DMS 273 (cell line): ENCODE data around the gene EXD1.
"Not testable (repeated sequence)": the region's sequence is repeated elsewhere in the genome, so short reads cannot be mapped to it uniquely, and the experiment has no call there.

Source experiments
- DNase-seq: peaks from one replicate; lab custom pipeline; 2025; ENCODE audit not compliant: unreplicated experiment; lab: John Stamatoyannopoulos, UW

The EXD1 gene

GRCh38 chr15:41150279-41150678 is 80.3 kb downstream of the EXD1 start:
- DNase-seq = no peak

GRCh38 chr15:41148065-41148464 is 82.5 kb downstream of the EXD1 start:
- DNase-seq = no peak

- no peak for DNase-seq
Measured at GRCh38 chr15:41139619-41140018, 90.9 kb downstream of the EXD1 start.

- DNase-seq = not testable (repeated sequence)
Measured at GRCh38 chr15:41139112-41139511, 91.4 kb downstream of the EXD1 start.

GRCh38 chr15:41135580-41135979 is 95.0 kb downstream of the EXD1 start:
- DNase-seq = not testable (repeated sequence)

GRCh38 chr15:41133454-41133853 is 97.1 kb downstream of the EXD1 start:
- no peak for DNase-seq
